ENCODE measurements around the gene EDEM1.
"Not testable (repeated sequence)": the region's sequence is repeated elsewhere in the genome, so short reads cannot be mapped to it uniquely, and the experiment has no call there.

EDEM1 gene

DNA sequence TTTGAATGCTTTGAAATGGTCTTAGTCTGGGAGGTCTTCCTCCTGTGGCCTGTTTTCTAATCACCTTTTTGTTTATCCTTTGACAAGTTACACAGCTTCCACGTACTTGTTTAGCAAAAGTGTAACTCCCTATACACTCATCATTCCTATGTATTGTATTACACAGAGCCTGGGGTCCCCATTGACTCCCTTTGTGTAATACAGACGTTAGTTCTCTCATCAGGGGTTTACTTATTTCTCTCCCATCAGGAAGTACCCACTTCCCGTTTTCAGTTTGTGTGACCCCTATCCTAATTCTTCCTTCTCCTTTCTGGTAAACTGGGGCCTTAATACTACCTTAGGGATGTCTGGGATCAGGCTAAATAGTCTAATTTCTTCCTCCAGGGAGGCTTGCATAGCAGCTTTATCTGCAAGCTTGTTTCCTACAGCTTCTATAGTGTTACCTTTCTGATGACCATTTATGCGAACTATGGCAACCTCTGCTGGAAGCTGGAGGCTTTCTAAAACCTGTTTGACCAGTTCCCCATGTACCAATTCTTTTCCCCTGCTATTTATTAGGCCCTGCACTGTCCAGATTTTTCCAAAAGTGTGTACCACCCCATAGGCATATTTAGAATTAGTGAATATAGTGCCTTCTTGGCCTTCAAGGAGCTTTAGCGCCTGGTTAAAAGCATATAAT is 43.1 kb upstream of the EDEM1 start:
- Histone ChIP-seq H3K9me3 (ENCODE audit: insufficient read depth, low read depth, low read length) (no peaks in the 10 kb centered on the region), H3K4me3 (ENCODE audit: low read length, poor library complexity, severe bottlenecking) (no peak overlapping the region), H3K27me3 (ENCODE audit: insufficient read depth, low read length, poor library complexity, severe bottlenecking) (no peaks in the 10 kb centered on the region)

GRCh38 chr3:5145120-5145519 is 42.4 kb upstream of the EDEM1 start:
- H3K27me3 ChIP-seq (ENCODE audit: insufficient read depth, low read length, poor library complexity, severe bottlenecking) = no peaks in the 10 kb centered on the region
- no peak overlapping the region for H2AFZ ChIP-seq (ENCODE audit: low read length)
- H3K4me1 ChIP-seq (ENCODE audit: insufficient read depth, low read length, poor library complexity, severe bottlenecking) = no peaks in the 10 kb centered on the region
- H3K9me2 ChIP-seq (replicated peaks; ENCODE audit: low read depth, low read length) = no peaks in the 10 kb centered on the region
- H3K9me3 ChIP-seq (ENCODE audit: insufficient read depth, low read depth, low read length) = no peaks in the 10 kb centered on the region
- peaks cover 100% of the 10 kb centered on the region for H3K79me2 ChIP-seq (ENCODE audit: insufficient read depth, low read length)
- peaks cover 10% of the 10 kb centered on the region for H3K36me3 ChIP-seq (ENCODE audit: insufficient read depth, low read length)
- no peak overlapping the region for H3K4me2 ChIP-seq (ENCODE audit: low read depth, low read length, poor library complexity, severe bottlenecking)
- H3K9ac ChIP-seq (ENCODE audit: low read depth, low read length, poor library complexity, severe bottlenecking) = no peak overlapping the region
- H3F3A ChIP-seq (ENCODE audit: low read depth) = no peaks in the 10 kb centered on the region
- TF ChIP-seq EZH2phosphoT487 (IDR thresholded peaks at IDR 0.05; ENCODE audit: borderline replicate concordance) (no peak), CTCF (conservative IDR thresholded peaks at IDR 0.05; ENCODE audit: low read length) (no peak)
- H3K4me3 ChIP-seq (ENCODE audit: low read length, poor library complexity, severe bottlenecking) = no peak overlapping the region
- peaks cover 12% of the 10 kb centered on the region for H4K20me1 ChIP-seq (ENCODE audit: insufficient read depth, low read length, poor library complexity, severe bottlenecking)

More for the DNA sequence above, 43.1 kb upstream of the EDEM1 start:
- TF ChIP-seq CTCF (conservative IDR thresholded peaks at IDR 0.05; ENCODE audit: low read length) = no peak
- TF ChIP-seq EZH2phosphoT487 (IDR thresholded peaks at IDR 0.05; ENCODE audit: borderline replicate concordance) = no peak
- H2AFZ ChIP-seq (ENCODE audit: low read length) = no peak overlapping the region
- H3K36me3 ChIP-seq (ENCODE audit: insufficient read depth, low read length) = peaks cover 10% of the 10 kb centered on the region
- H3K79me2 ChIP-seq (ENCODE audit: insufficient read depth, low read length) = peaks cover 100% of the 10 kb centered on the region
- H3F3A ChIP-seq (ENCODE audit: low read depth) = no peaks in the 10 kb centered on the region
- no peaks in the 10 kb centered on the region for H3K4me1 ChIP-seq (ENCODE audit: insufficient read depth, low read length, poor library complexity, severe bottlenecking)
- peaks cover 12% of the 10 kb centered on the region for H4K20me1 ChIP-seq (ENCODE audit: insufficient read depth, low read length, poor library complexity, severe bottlenecking)
- H3K4me2 ChIP-seq (ENCODE audit: low read depth, low read length, poor library complexity, severe bottlenecking) = no peak overlapping the region
- no peak overlapping the region for H3K9ac ChIP-seq (ENCODE audit: low read depth, low read length, poor library complexity, severe bottlenecking)
- H3K9me2 ChIP-seq (replicated peaks; ENCODE audit: low read depth, low read length) = no peaks in the 10 kb centered on the region

DNA sequence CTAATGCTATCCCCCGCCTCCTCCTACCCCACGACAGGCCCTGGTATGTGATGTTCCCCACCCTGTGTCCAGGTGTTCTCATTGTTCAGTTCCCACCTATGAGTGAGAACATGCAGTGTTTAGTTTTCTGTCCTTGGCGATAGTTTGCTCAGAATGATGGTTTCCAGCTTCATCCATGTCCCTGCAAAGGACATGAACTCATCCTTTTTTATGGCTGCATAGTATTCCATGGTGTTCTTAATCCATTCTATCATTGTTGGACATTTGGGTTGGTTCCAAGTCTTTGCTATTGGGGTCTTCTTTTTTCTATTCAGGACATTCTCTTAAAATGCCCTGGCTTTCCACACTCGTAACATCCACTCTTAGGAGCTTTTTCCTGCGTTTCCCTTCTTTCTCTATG is 40.4 kb upstream of the EDEM1 start:
- not testable (repeated sequence) for H3K9me2 ChIP-seq (replicated peaks; ENCODE audit: low read depth, low read length); H2AFZ ChIP-seq (ENCODE audit: low read length); H3K4me2 ChIP-seq (ENCODE audit: low read depth, low read length, poor library complexity, severe bottlenecking); H3K4me3 ChIP-seq (ENCODE audit: low read length, poor library complexity, severe bottlenecking); H3K9ac ChIP-seq (ENCODE audit: low read depth, low read length, poor library complexity, severe bottlenecking); H3F3A ChIP-seq (ENCODE audit: low read depth); H3K27me3 ChIP-seq (ENCODE audit: insufficient read depth, low read length, poor library complexity, severe bottlenecking); H4K20me1 ChIP-seq (ENCODE audit: insufficient read depth, low read length, poor library complexity, severe bottlenecking); H3K4me1 ChIP-seq (ENCODE audit: insufficient read depth, low read length, poor library complexity, severe bottlenecking); H3K9me3 ChIP-seq (ENCODE audit: insufficient read depth, low read depth, low read length)
- Histone ChIP-seq H3K79me2 (ENCODE audit: insufficient read depth, low read length) (peaks cover 95% of the 10 kb centered on the region), H3K36me3 (ENCODE audit: insufficient read depth, low read length) (peaks cover 14% of the 10 kb centered on the region)

GRCh38 chr3:5149306-5149880 is 38.1 kb upstream of the EDEM1 start:
- Histone ChIP-seq H3K9me3 (ENCODE audit: insufficient read depth, low read depth, low read length) (no peaks in the 10 kb centered on the region), H3F3A (ENCODE audit: low read depth) (no peaks in the 10 kb centered on the region), H2AFZ (ENCODE audit: low read length) (no peak overlapping the region), H3K9ac (ENCODE audit: low read depth, low read length, poor library complexity, severe bottlenecking) (no peak overlapping the region), H3K4me1 (ENCODE audit: insufficient read depth, low read length, poor library complexity, severe bottlenecking) (no peaks in the 10 kb centered on the region), H3K36me3 (ENCODE audit: insufficient read depth, low read length) (peaks cover 11% of the 10 kb centered on the region), H3K79me2 (ENCODE audit: insufficient read depth, low read length) (peaks cover 94% of the 10 kb centered on the region), H3K27me3 (ENCODE audit: insufficient read depth, low read length, poor library complexity, severe bottlenecking) (no peaks in the 10 kb centered on the region), H3K4me2 (ENCODE audit: low read depth, low read length, poor library complexity, severe bottlenecking) (no peak overlapping the region), H3K4me3 (ENCODE audit: low read length, poor library complexity, severe bottlenecking) (no peak overlapping the region), H3K9me2 (replicated peaks; ENCODE audit: low read depth, low read length) (no peaks in the 10 kb centered on the region), H4K20me1 (ENCODE audit: insufficient read depth, low read length, poor library complexity, severe bottlenecking) (peaks cover 10% of the 10 kb centered on the region)
- no peak for TF ChIP-seq EZH2phosphoT487 (IDR thresholded peaks at IDR 0.05; ENCODE audit: borderline replicate concordance)
- no peak for TF ChIP-seq CTCF (conservative IDR thresholded peaks at IDR 0.05; ENCODE audit: low read length)
